Mucosa of descending colon (tissue), 3 donors: ENCODE data around the gene KCNA5. TPM values are rescaled to one million over a fixed set of nuclear protein-coding genes. Genes with fewer than 3 reads are reported as not detected.

ENCODE experiments used
- ATAC-seq: fragments of 200-7000 bp; cut with Tn5 transposase; one replicate; pipeline ENCODE4 v1.9.1; 2020; ENCODE audit warnings: mild to moderate bottlenecking, moderate library complexity
- DNase-seq, 3 donors: peaks; one replicate each; pipeline ENCODE4 v3.0.0-alpha.2; 2020
- H3K36me3 ChIP-seq: fragments of 200-600 bp; one replicate; pipeline ENCODE4 v1.8.0; 2021; ENCODE audit warnings: low read depth, mild to moderate bottlenecking
- H3K4me1 ChIP-seq: fragments of 200-600 bp; one replicate; pipeline ENCODE4 v1.8.0; 2021; ENCODE audit warnings: low read depth, mild to moderate bottlenecking
- H3K4me3 ChIP-seq: fragments of 200-600 bp; one replicate; pipeline ENCODE4 v1.8.0; 2021; ENCODE audit warnings: mild to moderate bottlenecking
- H3K9me3 ChIP-seq: fragments of 200-600 bp; one replicate; pipeline ENCODE4 v1.8.0; 2021; ENCODE audit warnings: mild to moderate bottlenecking
- CTCF ChIP-seq: fragments of 200-600 bp; IDR thresholded peaks from one replicate; pipeline ENCODE4 v1.8.0; 2022; ENCODE audit warnings: antibody characterized with exemption, mild to moderate bottlenecking
- intact Hi-C, 2 donors: fragments of 100-400 bp; cut with DNase I in 1 of 2; cut with micrococcal nuclease in 1 of 2; formaldehyde crosslinking; loops; one replicate each; pipeline versions ENCODE4 v1.11.0 to v1.11.1; 2022; cut with DNase I, micrococcal nuclease
- total RNA-seq, 3 donors: library from RNA; stranded (reverse); fragmentation: NEBNext Ultra II Directional in 2 of 3; extraction: Animal tissue kit (Norgen Biotek cat#: 25700) in 2 of 3; gene quantifications; one replicate each; pipeline versions ENCODE4 v1.2.1 to v1.2.4, GENCODE V29; 2021 to 2023
- donor health status: DM: no; HTN: no; CAD: no; lungs with moderate emphysema.
- donor health status: DM: no; HTN: no; CAD: no.
- donor health status: DM: no; HTN: yes; CAD: no.

KCNA5 gene
- total RNA-seq, 3 donors from 2014 or later = 0.20 to 10.8 (median 0.22) TPM

- no peak for DNase-seq
- ATAC-seq = no peak
Observed at GRCh38 chr12:5013266-5013730, 30.4 kb upstream of the KCNA5 start.

GRCh38 chr12:5014269-5014668 is 29.4 kb upstream of the KCNA5 start:
- ATAC-seq = no peak
- Histone ChIP-seq H3K36me3 (no peaks in the 10 kb centered on the region), H3K4me1 (no peaks in the 10 kb centered on the region), H3K9me3 (no peaks in the 10 kb centered on the region), H3K4me3 (no peak overlapping the region)
- TF ChIP-seq CTCF = no peak
- DNase-seq = no peak
- intact Hi-C loops = no loop called here

More at GRCh38 chr12:5013266-5013730, 30.4 kb upstream of the KCNA5 start:
- TF ChIP-seq CTCF = no peak
- Histone ChIP-seq H3K36me3 (no peaks in the 10 kb centered on the region), H3K9me3 (no peaks in the 10 kb centered on the region), H3K4me1 (no peaks in the 10 kb centered on the region), H3K4me3 (no peak overlapping the region)
- intact Hi-C loops = no loop called here

- no peak for DNase-seq
- intact Hi-C loops = no loop called here
Observed at GRCh38 chr12:5015711-5016492, 27.8 kb upstream of the KCNA5 start.

GRCh38 chr12:5016526-5016925 is 27.2 kb upstream of the KCNA5 start:
- no peaks in the 10 kb centered on the region for H3K36me3 ChIP-seq
- DNase-seq = no peak
- no peak for TF ChIP-seq CTCF
- no peaks in the 10 kb centered on the region for H3K9me3 ChIP-seq
- intact Hi-C loops = no loop called here
- H3K4me1 ChIP-seq = no peaks in the 10 kb centered on the region
- ATAC-seq = no peak
- H3K4me3 ChIP-seq = no peak overlapping the region

More at GRCh38 chr12:5015711-5016492, 27.8 kb upstream of the KCNA5 start:
- Histone ChIP-seq H3K36me3 (no peaks in the 10 kb centered on the region), H3K9me3 (no peaks in the 10 kb centered on the region), H3K4me3 (no peak overlapping the region), H3K4me1 (no peaks in the 10 kb centered on the region)
- no peak for TF ChIP-seq CTCF
- ATAC-seq = no peak

DNA sequence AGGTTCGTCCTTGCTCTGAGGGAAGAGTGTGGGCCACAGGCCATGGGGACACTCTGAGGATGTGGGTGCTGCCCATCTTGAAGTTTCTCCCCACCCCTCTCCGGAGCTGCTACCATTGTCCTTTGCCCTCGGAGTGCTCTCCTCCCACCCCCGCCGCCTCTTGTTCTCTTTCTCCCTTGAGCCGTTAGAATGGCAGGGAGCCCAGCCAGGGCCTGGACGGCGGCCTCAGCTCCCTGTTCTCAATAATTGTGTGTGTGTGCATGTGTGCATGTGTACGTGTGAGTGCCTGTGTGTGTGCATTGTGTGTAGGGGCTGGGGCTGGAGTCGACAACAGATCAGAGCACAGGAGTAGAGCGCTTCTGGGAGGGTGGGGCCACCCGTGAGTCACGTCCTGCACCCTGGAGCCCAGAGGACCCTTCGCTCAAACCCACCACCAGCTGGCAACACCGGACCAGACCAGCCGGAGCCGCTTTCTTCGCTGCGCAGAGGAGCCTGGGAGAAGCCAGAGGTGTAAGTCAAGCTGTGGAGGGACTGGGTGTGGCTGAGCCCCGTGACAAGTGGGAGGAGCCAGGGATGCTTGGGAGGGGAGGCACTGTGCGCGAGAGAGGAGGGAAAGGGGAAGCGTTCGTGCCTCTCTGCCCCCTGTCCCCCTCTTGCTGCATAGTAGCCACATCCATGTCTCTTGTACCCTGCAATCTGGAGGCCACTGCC is 25.9 kb upstream of the KCNA5 start:
- no peaks in the 10 kb centered on the region for H3K4me1 ChIP-seq
- H3K36me3 ChIP-seq = no peaks in the 10 kb centered on the region
- H3K9me3 ChIP-seq = no peaks in the 10 kb centered on the region
- no peak for ATAC-seq
- intact Hi-C loops = no loop called here
- no peak for TF ChIP-seq CTCF
- DNase-seq = no peak
- no peak overlapping the region for H3K4me3 ChIP-seq
